ENCODE results near the gene CA11. TPM values are rescaled to one million over a fixed set of nuclear protein-coding genes. Genes with fewer than 3 reads are reported as not detected.
"Not testable (repeated sequence)": the region's sequence is repeated elsewhere in the genome, so short reads cannot be mapped to it uniquely, and the experiment has no call there.

CA11 gene
- total RNA-seq, 2 donors from 2014 or later = 2.9 TPM; not detected in 1

GRCh38 chr19:48659768-48660167 lies 13.8 kb upstream of the CA11 start:
- Histone ChIP-seq H3K4me3 (no peak overlapping the region), H3K36me3 (replicated peaks in 1 of 2; ENCODE audit: insufficient read depth in 1 of 2, low read depth in 2 of 2) (no peaks in the 10 kb centered on the region), H3K27me3 (no peaks in the 10 kb centered on the region), H3K4me1 (peaks cover 11% of the 10 kb centered on the region), H3K27ac (no peak overlapping the region), H3K9me3 (no peaks in the 10 kb centered on the region)
- TF ChIP-seq CTCF (IDR thresholded peaks at IDR 0.05) (no peak), POLR2A (IDR thresholded peaks at IDR 0.05) (no peak)
- intact Hi-C loops (cut with DNase I) = loop anchor here (10.0 kb wide), 1 partner anchor 175 kb away; the partner anchor contains the start of gene HSD17B14
- 77 to 88% methylated on average over 5 of the region's 5 CpGs for WGBS, 2 donors
- DNase-seq (no peak), ATAC-seq (no peak)

DNA sequence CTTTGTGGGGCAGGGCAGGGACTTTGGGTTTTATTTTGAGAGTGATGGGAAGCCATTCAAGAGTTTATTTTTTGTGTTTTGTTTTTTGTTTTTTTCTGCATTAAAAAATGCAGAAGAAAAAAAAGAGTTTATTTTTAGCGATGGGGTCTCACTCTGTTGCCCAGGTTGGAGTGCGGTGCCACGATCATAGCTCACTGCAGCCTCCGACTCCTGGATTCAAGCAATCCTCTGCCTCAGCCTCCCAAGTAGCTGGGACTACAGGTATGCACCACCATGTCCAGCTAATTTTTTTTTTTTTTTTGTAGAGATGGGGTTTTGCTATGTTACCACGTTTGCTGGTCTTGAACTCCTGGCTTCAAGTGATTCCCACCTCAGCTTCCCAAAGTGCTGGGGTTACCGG lies 12.5 kb upstream of the CA11 start:
- WGBS, 2 donors = 86 to 88% methylated on average over 6 of the region's 6 CpGs
- Histone ChIP-seq H3K9me3 (no peaks in the 10 kb centered on the region), H3K4me1 (peaks cover 11% of the 10 kb centered on the region), H3K27ac (no peak overlapping the region), H3K27me3 (no peaks in the 10 kb centered on the region), H3K4me3 (no peak overlapping the region), H3K36me3 (replicated peaks in 1 of 2; ENCODE audit: insufficient read depth in 1 of 2, low read depth in 2 of 2) (no peaks in the 10 kb centered on the region)
- DNase-seq (no peak), ATAC-seq (no peak)
- TF ChIP-seq CTCF (IDR thresholded peaks at IDR 0.05) = no peak
- TF ChIP-seq POLR2A (IDR thresholded peaks at IDR 0.05) = no peak
- intact Hi-C loops (cut with DNase I) = loop anchor here (10.0 kb wide), 1 partner anchor 176 kb away; the partner anchor contains the start of gene HSD17B14

GRCh38 chr19:48657828-48658227 lies 11.8 kb upstream of the CA11 start:
- intact Hi-C loops (cut with DNase I) = loop anchor here (10.0 kb wide), 1 partner anchor 177 kb away; the partner anchor contains the start of gene HSD17B14
- 89 to 93% methylated on average over 4 to 5 of the region's 5 CpGs for WGBS, 2 donors
- H3K27me3 ChIP-seq; H3K9me3 ChIP-seq; ATAC-seq; H3K27ac ChIP-seq; DNase-seq; H3K36me3 ChIP-seq (replicated peaks in 1 of 2; ENCODE audit: insufficient read depth in 1 of 2, low read depth in 2 of 2); H3K4me3 ChIP-seq: not testable (repeated sequence)
- peaks cover 11% of the 10 kb centered on the region for H3K4me1 ChIP-seq

DNA sequence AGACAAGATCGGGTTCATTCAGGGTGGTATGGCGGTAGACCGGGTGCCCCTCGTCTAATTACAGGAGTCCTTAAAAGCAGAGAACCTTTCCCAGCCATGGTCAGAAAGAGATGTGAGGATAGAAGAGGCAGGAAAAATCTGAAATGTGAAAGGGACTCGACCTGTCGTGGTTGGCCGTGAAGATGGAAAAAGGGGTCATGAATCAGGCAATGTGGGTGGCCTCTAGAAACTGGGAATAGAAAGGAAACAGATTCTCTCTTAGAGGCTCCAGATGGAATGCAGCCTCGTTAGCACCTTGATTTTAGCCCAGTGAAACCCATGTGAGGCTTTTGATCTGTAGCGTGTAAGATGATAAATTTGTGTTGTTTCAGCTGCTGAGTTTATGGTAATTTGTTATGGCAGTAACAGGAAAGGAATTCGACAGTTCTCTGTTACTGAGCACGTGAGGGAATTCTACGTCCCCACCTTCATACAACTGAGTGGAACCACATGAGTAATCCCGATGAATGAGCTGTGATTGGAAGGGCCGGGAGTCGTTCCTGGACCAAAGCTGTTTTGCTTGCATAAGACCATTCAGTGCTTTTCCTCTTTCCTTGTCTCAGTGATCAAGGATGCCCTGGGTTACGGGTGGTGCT lies 11.0 kb upstream of the CA11 start:
- no peaks in the 10 kb centered on the region for H3K36me3 ChIP-seq (replicated peaks in 1 of 2; ENCODE audit: insufficient read depth in 1 of 2, low read depth in 2 of 2)
- no peak overlapping the region for H3K4me3 ChIP-seq
- WGBS, 2 donors = 38 to 53% methylated on average over 16 of the region's 16 CpGs
- DNase-seq (peak in 1 of 4 donors; percentile 23), ATAC-seq (peak; percentile 15)
- TF ChIP-seq POLR2A (IDR thresholded peaks at IDR 0.05) = no peak
- no peak for TF ChIP-seq CTCF (IDR thresholded peaks at IDR 0.05)
- no peaks in the 10 kb centered on the region for H3K27me3 ChIP-seq
- intact Hi-C loops (cut with DNase I) = loop anchor here (10.0 kb wide), 1 partner anchor 178 kb away; the partner anchor contains the start of gene HSD17B14
- H3K4me1 ChIP-seq = peaks cover 11% of the 10 kb centered on the region
- H3K9me3 ChIP-seq = no peaks in the 10 kb centered on the region
- H3K27ac ChIP-seq = no peak overlapping the region

- WGBS, 2 donors = 34 to 63% methylated on average over 3 to 9 of the region's 11 CpGs
Measured at GRCh38 chr19:48654299-48655059, 8.5 kb upstream of the CA11 start.

More at GRCh38 chr19:48654299-48655059, 8.5 kb upstream of the CA11 start:
- H3K27ac ChIP-seq = no peak overlapping the region
- no peak overlapping the region for H3K4me3 ChIP-seq
- H3K9me3 ChIP-seq = no peaks in the 10 kb centered on the region
- no peaks in the 10 kb centered on the region for H3K4me1 ChIP-seq
- TF ChIP-seq CTCF (IDR thresholded peaks at IDR 0.05) (no peak), POLR2A (IDR thresholded peaks at IDR 0.05) (no peak)
- H3K36me3 ChIP-seq (replicated peaks in 1 of 2; ENCODE audit: insufficient read depth in 1 of 2, low read depth in 2 of 2) = no peaks in the 10 kb centered on the region
- intact Hi-C loops (cut with DNase I) = loop anchor here (10.0 kb wide), 1 partner anchor 180 kb away; the partner anchor contains the start of gene HSD17B14
- no peak for DNase-seq
- ATAC-seq = no peak
- no peaks in the 10 kb centered on the region for H3K27me3 ChIP-seq
